Upper lobe of left lung (tissue), 6 donors: ENCODE data around the gene MMD2. TPM values are rescaled to one million over a fixed set of nuclear protein-coding genes. Genes with fewer than 3 reads are reported as not detected.

ENCODE experiments used
- ATAC-seq, 2 donors: fragments of 200-7000 bp; cut with Tn5 transposase; one replicate each; pipeline ENCODE4 v1.9.1; 2022; ENCODE audit warnings: mild to moderate bottlenecking in 2 of 2, moderate library complexity in 2 of 2; ENCODE audit not compliant: low FRiP score in 2 of 2
- DNase-seq, 2 donors: peaks; one replicate each; pipeline ENCODE4 v3.0.0-alpha.2; 2019 to 2020
- H3K27ac ChIP-seq, 4 donors: fragments of 200-600 bp; sonication (generic); one replicate each; pipeline ENCODE4 v1.5.1; 2016 to 2019
- H3K27me3 ChIP-seq, 4 donors: fragments of 200-600 bp; sonication (generic); one replicate each; pipeline ENCODE4 v1.5.1; 2017 to 2019
- H3K36me3 ChIP-seq, 4 donors: fragments of 200-600 bp; sonication (generic); one replicate each; pipeline ENCODE4 v1.5.1; 2016 to 2019
- H3K4me1 ChIP-seq, 4 donors: fragments of 200-600 bp; sonication (generic); one replicate each; pipeline ENCODE4 v1.5.1; 2018 to 2019
- H3K4me3 ChIP-seq, 4 donors: fragments of 200-600 bp; sonication (generic); one replicate each; pipeline ENCODE4 v1.5.1; 2017 to 2019; ENCODE audit warnings: mild to moderate bottlenecking in 2 of 4, moderate library complexity in 1 of 4
- H3K9me3 ChIP-seq, 4 donors: fragments of 200-600 bp; sonication (generic); one replicate each; pipeline ENCODE4 v1.5.1; 2018 to 2019
- EP300 ChIP-seq, 4 donors: sonication (generic); formaldehyde crosslinking; IDR thresholded peaks; one replicate each; pipeline ENCODE4 v1.5.1; 2017; ENCODE audit warnings: antibody characterized with exemption in 4 of 4, control low read depth in 2 of 4
- POLR2A ChIP-seq, 4 donors: fragments of 450-650 bp; IDR thresholded peaks; one replicate each; pipeline ENCODE4 v1.5.1; 2016 to 2017; ENCODE audit warnings: antibody characterized with exemption in 4 of 4, mild to moderate bottlenecking in 2 of 4
- POLR2AphosphoS5 ChIP-seq, 2 donors: sonication (generic); formaldehyde crosslinking; IDR thresholded peaks; one replicate each; pipeline ENCODE4 v1.5.1; 2017; ENCODE audit warnings: antibody characterized with exemption in 2 of 2
- WGBS, 2 donors: methylation state at CpG; one replicate each; pipeline ENCODE4 v1.1.5; 2017 to 2018; 5-methylcytosine and 5-hydroxymethylcytosine counted together
- total RNA-seq, 6 donors: library from RNA; depleted of rRNA in 4 of 6; stranded (reverse); fragments of >200 nt in 4 of 6; gene quantifications; one replicate each; pipeline versions ENCODE4 v1.1.0 to v1.2.1, GENCODE V29; 2016 to 2021
- TF ChIP-seq, protein P1 (sequence below), 6 experiments: fragments of 450-650 bp in 4 of 6; fragments of 200-600 bp in 2 of 6; sonication (generic) in 2 of 6; IDR thresholded peaks; one replicate each; pipeline ENCODE4 v1.5.1; 2016 to 2019; ENCODE audit warnings: antibody characterized with exemption in 6 of 6
- donor health status: DM: no; HTN: no; CAD: no; lungs with moderate emphysema.
- donor health status: DM: no; HTN: yes; CAD: no; lungs with severe emphysema.

MMD2 gene
- total RNA-seq, 6 donors from 2014 or later = not detected

DNA sequence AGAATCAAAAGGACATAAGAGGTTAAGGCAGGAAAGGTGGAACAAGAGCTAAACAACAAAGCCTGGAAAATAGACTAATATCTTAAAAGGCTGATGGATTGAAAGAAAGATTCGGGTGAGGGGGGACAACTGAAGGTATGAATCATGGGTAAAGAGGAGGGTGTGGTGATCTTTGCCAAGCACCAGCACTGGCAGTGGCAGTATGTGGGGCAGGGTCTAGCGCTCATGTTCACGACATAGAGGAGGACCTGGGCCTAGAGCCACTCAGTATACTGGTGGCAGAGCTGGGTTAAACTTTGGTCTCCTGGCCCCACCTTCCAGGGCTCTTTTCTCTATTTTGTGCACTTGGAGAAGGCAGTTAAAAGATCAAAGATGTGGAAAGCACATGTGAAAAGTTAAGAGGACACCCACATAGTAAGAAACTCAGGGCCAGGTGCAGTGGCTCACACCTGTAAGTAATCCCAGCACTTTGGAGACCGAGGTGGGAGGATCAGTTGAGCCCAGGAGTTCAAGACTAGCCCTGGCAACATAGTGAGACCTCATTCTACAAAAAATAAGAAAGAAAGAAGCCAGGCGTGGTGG is 40.5 kb upstream of the MMD2 start:
- H3K27me3 ChIP-seq = no peaks in the 10 kb centered on the region
- DNase-seq = no peak
- H3K9me3 ChIP-seq = no peaks in the 10 kb centered on the region
- H3K4me1 ChIP-seq = no peaks in the 10 kb centered on the region
- ATAC-seq = no peak
- H3K36me3 ChIP-seq = peaks cover 11 to 57% (median 36%) of the 10 kb centered on the region in 4 donors
- no peak for TF ChIP-seq EP300 (IDR thresholded peaks at IDR 0.05)
- TF ChIP-seq, protein P1, sequence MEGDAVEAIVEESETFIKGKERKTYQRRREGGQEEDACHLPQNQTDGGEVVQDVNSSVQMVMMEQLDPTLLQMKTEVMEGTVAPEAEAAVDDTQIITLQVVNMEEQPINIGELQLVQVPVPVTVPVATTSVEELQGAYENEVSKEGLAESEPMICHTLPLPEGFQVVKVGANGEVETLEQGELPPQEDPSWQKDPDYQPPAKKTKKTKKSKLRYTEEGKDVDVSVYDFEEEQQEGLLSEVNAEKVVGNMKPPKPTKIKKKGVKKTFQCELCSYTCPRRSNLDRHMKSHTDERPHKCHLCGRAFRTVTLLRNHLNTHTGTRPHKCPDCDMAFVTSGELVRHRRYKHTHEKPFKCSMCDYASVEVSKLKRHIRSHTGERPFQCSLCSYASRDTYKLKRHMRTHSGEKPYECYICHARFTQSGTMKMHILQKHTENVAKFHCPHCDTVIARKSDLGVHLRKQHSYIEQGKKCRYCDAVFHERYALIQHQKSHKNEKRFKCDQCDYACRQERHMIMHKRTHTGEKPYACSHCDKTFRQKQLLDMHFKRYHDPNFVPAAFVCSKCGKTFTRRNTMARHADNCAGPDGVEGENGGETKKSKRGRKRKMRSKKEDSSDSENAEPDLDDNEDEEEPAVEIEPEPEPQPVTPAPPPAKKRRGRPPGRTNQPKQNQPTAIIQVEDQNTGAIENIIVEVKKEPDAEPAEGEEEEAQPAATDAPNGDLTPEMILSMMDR (IDR thresholded peaks at IDR 0.05) = no peak
- no peak for TF ChIP-seq POLR2AphosphoS5 (IDR thresholded peaks at IDR 0.05)
- TF ChIP-seq POLR2A (IDR thresholded peaks at IDR 0.05) = no peak
- no peak overlapping the region for H3K27ac ChIP-seq
- H3K4me3 ChIP-seq = no peak overlapping the region
- 86 to 90% methylated on average over 5 of the region's 5 CpGs for WGBS, 2 donors

DNA sequence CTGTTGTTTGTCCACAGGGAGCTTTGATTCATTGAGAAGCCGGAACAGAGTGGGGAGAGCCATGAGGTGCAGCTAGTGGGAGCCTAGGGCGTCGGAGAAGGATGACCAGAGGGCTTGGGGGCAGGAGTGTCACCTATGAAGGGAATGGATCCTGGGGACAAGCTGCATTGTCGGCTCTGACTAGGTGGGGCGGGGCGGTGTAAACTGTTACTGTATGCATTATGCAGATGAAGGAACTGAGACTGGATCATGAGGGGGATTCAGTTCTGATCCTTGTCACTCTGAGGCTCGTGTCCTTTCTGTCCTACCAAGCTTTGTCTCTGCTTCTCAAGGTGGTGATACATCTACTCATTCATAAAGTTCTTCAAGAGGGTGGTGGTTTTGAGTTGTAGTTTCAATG is 39.9 kb upstream of the MMD2 start:
- H3K27ac ChIP-seq = no peak overlapping the region
- DNase-seq (no peak), ATAC-seq (no peak)
- no peaks in the 10 kb centered on the region for H3K4me1 ChIP-seq
- TF ChIP-seq EP300 (IDR thresholded peaks at IDR 0.05) (no peak), POLR2AphosphoS5 (IDR thresholded peaks at IDR 0.05) (no peak), POLR2A (IDR thresholded peaks at IDR 0.05) (no peak)
- TF ChIP-seq, protein P1 (IDR thresholded peaks at IDR 0.05) = no peak
- H3K27me3 ChIP-seq = no peaks in the 10 kb centered on the region
- H3K4me3 ChIP-seq = no peak overlapping the region
- H3K36me3 ChIP-seq = peaks cover 11 to 62% (median 42%) of the 10 kb centered on the region in 4 donors
- 91 to 93% methylated on average over 7 of the region's 7 CpGs for WGBS, 2 donors
- no peaks in the 10 kb centered on the region for H3K9me3 ChIP-seq

DNA sequence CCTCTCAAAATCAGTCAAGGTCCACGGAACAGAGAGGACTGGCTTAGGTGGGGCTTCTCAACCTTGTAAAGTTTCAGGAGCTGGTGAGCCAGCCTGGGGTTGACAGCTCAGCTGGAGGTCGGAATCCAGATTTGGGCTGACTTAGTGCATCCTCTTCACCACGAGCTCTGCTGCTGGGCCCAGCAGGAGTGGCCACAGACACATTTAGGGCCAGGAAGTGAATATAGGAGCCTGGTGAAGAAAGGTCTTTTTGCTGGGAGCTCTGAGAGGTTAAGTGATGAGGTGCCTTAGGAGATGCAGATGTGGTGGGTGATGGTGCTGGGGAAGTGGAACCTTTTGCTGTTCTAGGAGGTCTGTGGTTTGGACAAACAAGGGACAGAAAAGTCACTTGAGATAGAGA is 39.3 kb upstream of the MMD2 start:
- WGBS, 2 donors = 88 to 95% methylated on average over 3 of the region's 3 CpGs
- Histone ChIP-seq H3K27ac (no peak overlapping the region), H3K4me1 (no peaks in the 10 kb centered on the region), H3K27me3 (no peaks in the 10 kb centered on the region), H3K36me3 (peaks cover 11 to 69% (median 48%) of the 10 kb centered on the region in 4 donors), H3K9me3 (no peaks in the 10 kb centered on the region), H3K4me3 (no peak overlapping the region)
- TF ChIP-seq POLR2A (IDR thresholded peaks at IDR 0.05) (no peak), POLR2AphosphoS5 (IDR thresholded peaks at IDR 0.05) (no peak), EP300 (IDR thresholded peaks at IDR 0.05) (no peak)
- TF ChIP-seq, protein P1 (IDR thresholded peaks at IDR 0.05) = no peak
- no peak for DNase-seq
- ATAC-seq = no peak

DNA sequence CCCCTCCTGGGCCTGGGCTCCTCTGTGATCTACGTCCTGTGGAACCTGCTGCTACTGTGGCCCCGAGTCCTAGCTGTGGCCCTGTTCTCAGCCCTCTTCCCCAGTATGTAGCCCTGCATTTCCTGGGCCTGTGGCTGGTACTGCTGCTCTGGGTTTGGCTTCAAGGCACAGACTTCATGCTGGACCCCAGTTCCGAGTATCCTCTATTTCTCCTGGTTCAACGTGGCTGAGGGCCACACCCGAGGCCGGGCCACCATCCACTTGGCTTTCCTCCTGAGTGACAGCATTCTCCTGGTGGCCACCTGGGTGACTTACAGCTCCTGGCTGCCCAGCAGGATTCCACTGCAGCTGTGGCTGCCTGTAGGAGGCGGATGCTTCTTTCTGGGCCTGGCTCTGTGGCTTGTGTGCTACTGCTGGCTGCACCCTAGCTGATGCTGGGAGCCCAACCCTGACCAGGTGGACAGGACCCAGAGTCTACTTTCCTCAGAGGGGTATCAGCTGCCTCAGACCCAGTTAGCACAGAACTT is 37.8 kb upstream of the MMD2 start:
- ATAC-seq (no peak), DNase-seq (no peak)
- no peaks in the 10 kb centered on the region for H3K27me3 ChIP-seq
- 91 to 100% methylated on average over 2 to 7 of the region's 7 CpGs for WGBS, 2 donors
- no peaks in the 10 kb centered on the region for H3K9me3 ChIP-seq
- H3K4me3 ChIP-seq = no peak overlapping the region
- peaks cover 11 to 78% (median 62%) of the 10 kb centered on the region in 4 donors for H3K36me3 ChIP-seq
- no peaks in the 10 kb centered on the region for H3K4me1 ChIP-seq
- TF ChIP-seq EP300 (IDR thresholded peaks at IDR 0.05) (no peak), POLR2A (IDR thresholded peaks at IDR 0.05) (no peak), POLR2AphosphoS5 (IDR thresholded peaks at IDR 0.05) (no peak)
- TF ChIP-seq, protein P1 (IDR thresholded peaks at IDR 0.05) = no peak
- no peak overlapping the region for H3K27ac ChIP-seq
